OCI-LY7 (cell line): Measurements from ENCODE around the gene AUNIP.

Experiments
- EZH2phosphoT487 ChIP-seq: fragments of 200-600 bp; sonication (generic); IDR thresholded peaks from 2 replicates; pipeline ENCODE4 v1.6.1; 2018; ENCODE audit warnings: low read depth, borderline replicate concordance, mild to moderate bottlenecking, mixed run types, antibody characterized with exemption, low read length, moderate library complexity, mixed read lengths
- TF ChIP-seq, protein P1 (sequence below): fragments of 200-600 bp; sonication (generic); conservative IDR thresholded peaks from 2 replicates; pipeline ENCODE4 v1.5.1; 2014; ENCODE audit warnings: mild to moderate bottlenecking, antibody characterized with exemption, low read length, moderate library complexity, mixed read lengths

DNA sequence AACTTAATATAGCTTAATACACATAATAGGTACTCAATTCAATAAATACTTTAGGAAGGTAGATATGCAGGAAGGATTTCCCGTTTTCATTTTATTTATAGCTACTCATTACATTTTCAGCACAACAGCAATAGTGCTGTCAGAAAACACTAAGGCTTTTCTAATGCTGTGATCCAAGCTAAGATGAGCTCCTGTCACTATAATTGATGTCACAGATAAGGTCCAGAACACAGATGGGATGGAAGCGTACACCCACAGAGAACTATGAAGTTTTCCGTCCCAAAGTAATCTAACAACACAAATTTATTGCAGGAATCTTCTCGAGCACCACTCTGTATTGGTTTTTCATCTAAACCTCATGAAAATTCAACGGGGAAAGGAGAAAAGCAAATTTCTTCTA lies 13.6 kb downstream of the AUNIP start:
- TF ChIP-seq EZH2phosphoT487: no peak
- TF ChIP-seq, protein P1, sequence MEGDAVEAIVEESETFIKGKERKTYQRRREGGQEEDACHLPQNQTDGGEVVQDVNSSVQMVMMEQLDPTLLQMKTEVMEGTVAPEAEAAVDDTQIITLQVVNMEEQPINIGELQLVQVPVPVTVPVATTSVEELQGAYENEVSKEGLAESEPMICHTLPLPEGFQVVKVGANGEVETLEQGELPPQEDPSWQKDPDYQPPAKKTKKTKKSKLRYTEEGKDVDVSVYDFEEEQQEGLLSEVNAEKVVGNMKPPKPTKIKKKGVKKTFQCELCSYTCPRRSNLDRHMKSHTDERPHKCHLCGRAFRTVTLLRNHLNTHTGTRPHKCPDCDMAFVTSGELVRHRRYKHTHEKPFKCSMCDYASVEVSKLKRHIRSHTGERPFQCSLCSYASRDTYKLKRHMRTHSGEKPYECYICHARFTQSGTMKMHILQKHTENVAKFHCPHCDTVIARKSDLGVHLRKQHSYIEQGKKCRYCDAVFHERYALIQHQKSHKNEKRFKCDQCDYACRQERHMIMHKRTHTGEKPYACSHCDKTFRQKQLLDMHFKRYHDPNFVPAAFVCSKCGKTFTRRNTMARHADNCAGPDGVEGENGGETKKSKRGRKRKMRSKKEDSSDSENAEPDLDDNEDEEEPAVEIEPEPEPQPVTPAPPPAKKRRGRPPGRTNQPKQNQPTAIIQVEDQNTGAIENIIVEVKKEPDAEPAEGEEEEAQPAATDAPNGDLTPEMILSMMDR: no peak
